GM21367 (cell line): ENCODE measurements around the gene TRUB1.

Source experiments
- ATAC-seq: cut with Tn5 transposase; IDR thresholded peaks from one replicate; pipeline ENCODE4 v1.9.1; 2021; ENCODE audit not compliant: unreplicated experiment

The TRUB1 gene

GRCh38 chr10:115026746-115027140 is 88.7 kb downstream of the TRUB1 start:
- no peak for ATAC-seq
